Measurements from ENCODE around the gene EIF3F.

DNA sequence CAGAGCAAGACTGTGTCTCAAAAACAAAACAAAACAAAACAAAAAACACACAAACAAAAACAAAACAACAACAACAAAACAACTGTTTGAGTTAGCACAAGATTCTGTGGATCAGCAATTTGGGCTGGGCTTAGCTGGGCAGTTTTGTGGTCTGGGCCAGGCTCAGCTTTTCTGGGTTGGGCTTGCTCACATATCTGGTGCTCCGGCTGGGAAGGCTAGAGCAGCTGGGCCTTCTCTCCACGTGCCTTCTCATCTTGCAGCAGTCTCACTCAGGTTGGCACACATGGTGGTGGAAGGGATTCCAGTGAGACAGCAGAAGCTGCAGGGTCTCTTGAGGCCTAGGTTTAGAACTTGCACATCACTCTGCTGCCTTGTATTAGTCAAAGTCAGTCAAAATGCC, 35.7 kb downstream of the EIF3F start:
- TF ChIP-seq, protein P1, sequence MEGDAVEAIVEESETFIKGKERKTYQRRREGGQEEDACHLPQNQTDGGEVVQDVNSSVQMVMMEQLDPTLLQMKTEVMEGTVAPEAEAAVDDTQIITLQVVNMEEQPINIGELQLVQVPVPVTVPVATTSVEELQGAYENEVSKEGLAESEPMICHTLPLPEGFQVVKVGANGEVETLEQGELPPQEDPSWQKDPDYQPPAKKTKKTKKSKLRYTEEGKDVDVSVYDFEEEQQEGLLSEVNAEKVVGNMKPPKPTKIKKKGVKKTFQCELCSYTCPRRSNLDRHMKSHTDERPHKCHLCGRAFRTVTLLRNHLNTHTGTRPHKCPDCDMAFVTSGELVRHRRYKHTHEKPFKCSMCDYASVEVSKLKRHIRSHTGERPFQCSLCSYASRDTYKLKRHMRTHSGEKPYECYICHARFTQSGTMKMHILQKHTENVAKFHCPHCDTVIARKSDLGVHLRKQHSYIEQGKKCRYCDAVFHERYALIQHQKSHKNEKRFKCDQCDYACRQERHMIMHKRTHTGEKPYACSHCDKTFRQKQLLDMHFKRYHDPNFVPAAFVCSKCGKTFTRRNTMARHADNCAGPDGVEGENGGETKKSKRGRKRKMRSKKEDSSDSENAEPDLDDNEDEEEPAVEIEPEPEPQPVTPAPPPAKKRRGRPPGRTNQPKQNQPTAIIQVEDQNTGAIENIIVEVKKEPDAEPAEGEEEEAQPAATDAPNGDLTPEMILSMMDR (IDR thresholded peaks at IDR 0.05; ENCODE audit: poor library complexity): no peak
- TF ChIP-seq EZH2 (IDR thresholded peaks at IDR 0.05; ENCODE audit: borderline replicate concordance) (no peak), EZH2phosphoT487 (IDR thresholded peaks at IDR 0.05; ENCODE audit: low read depth, severe bottlenecking, unreplicated experiment) (no peak)

Data from hepatocyte (in vitro differentiated cells).